Caco-2 (cell line): ENCODE data around the gene NKD1. TPM values are rescaled to one million over a fixed set of nuclear protein-coding genes. Genes with fewer than 3 reads are reported as not detected.
A peak's percentile ranks its signal among the peaks of the same experiment; 100 is the strongest.

Experiments used
- BruUV-seq: library from RNA; stranded (reverse); fragments of 400-500 nt; replicated peaks from 2 replicates; lab custom pipeline; 2021; lab: Mats Ljungman, UMichigan
- CTCF ChIA-PET: fragments of 300-600 bp; sonication (Branson Sonifier 250); formaldehyde crosslinking; loops from one replicate; lab custom pipeline; 2022; ENCODE audit warnings: antibody characterized with exemption; lab: Charles Lee
- POLR2A ChIA-PET: fragments of 300-600 bp; sonication (Branson Sonifier 250); formaldehyde crosslinking; loops from one replicate; lab custom pipeline; 2022; ENCODE audit warnings: antibody characterized with exemption; lab: Charles Lee
- DNase-seq, 2 experiments: peaks; one replicate each; pipeline versions ENCODE4 v3.0.0 to v3.0.0-alpha.2; 2020 to 2022
- H3K27me3 ChIP-seq: replicated peaks from 2 replicates; pipeline ENCODE4 v1.6.0; 2011; ENCODE audit warnings: low read length; ENCODE audit not compliant: control insufficient read depth, insufficient read depth
- H3K36me3 ChIP-seq: 2 replicates; pipeline ENCODE4 v1.5.1; 2011; ENCODE audit warnings: low read length; ENCODE audit not compliant: control insufficient read depth, insufficient read depth
- H3K4me1 ChIP-seq: fragments of 250-450 bp; sonication (Bioruptor Pico); 2 replicates; pipeline ENCODE4 v1.5.1; 2020; ENCODE audit warnings: mild to moderate bottlenecking
- H3K4me3 ChIP-seq: 2 replicates; pipeline ENCODE4 v1.5.1; 2011; ENCODE audit warnings: low read depth, mild to moderate bottlenecking, control low read depth, low read length
- H3K9me3 ChIP-seq: fragments of 250-450 bp; sonication (Bioruptor Pico); 2 replicates; pipeline ENCODE4 v1.5.1; 2020; ENCODE audit warnings: mild to moderate bottlenecking, moderate library complexity
- H3K27ac Mint-ChIP-seq: one replicate; pipeline ENCODE4 v1.8.0; 2022; ENCODE audit warnings: mixed read lengths; ENCODE audit not compliant: unreplicated experiment
- H3K27me3 Mint-ChIP-seq: one replicate; pipeline ENCODE4 v1.8.0; 2022; ENCODE audit warnings: mixed read lengths; ENCODE audit not compliant: insufficient read depth, unreplicated experiment
- H3K36me3 Mint-ChIP-seq: one replicate; pipeline ENCODE4 v1.8.0; 2022; ENCODE audit warnings: mild to moderate bottlenecking, mixed read lengths; ENCODE audit not compliant: insufficient read depth, unreplicated experiment
- H3K4me1 Mint-ChIP-seq: one replicate; pipeline ENCODE4 v1.8.0; 2022; ENCODE audit warnings: low read depth, mixed read lengths; ENCODE audit not compliant: unreplicated experiment
- H3K4me3 Mint-ChIP-seq: one replicate; pipeline ENCODE4 v1.8.0; 2022; ENCODE audit warnings: mild to moderate bottlenecking, moderate library complexity, mixed read lengths; ENCODE audit not compliant: unreplicated experiment
- H3K9me3 Mint-ChIP-seq: one replicate; pipeline ENCODE4 v1.8.0; 2022; ENCODE audit warnings: mixed read lengths; ENCODE audit not compliant: unreplicated experiment
- CTCF ChIP-seq, 2 experiments: fragments of 200-600 bp in 1 of 2; IDR thresholded peaks; 1 replicate in 1 of 2; 2 replicates in 1 of 2; pipeline versions ENCODE4 v1.5.1 to v1.8.0; 2011 to 2022; ENCODE audit warnings: antibody characterized with exemption in 1 of 2, control low read depth in 1 of 2, inconsistent platforms in 1 of 2, low read depth in 1 of 2, low read length in 1 of 2, mild to moderate bottlenecking in 1 of 2, moderate library complexity in 1 of 2; ENCODE audit not compliant: insufficient read depth in 1 of 2, severe bottlenecking in 1 of 2, unreplicated experiment in 1 of 2
- intact Hi-C: fragments of 100-400 bp; cut with micrococcal nuclease; formaldehyde crosslinking; loops from one replicate; pipeline ENCODE4 v1.10.0; 2022; ENCODE audit not compliant: unreplicated experiment
- total RNA-seq: library from RNA; stranded (reverse); gene quantifications from 2 replicates; pipeline ENCODE4 v1.2.3, GENCODE V29; 2022

Gene NKD1
- total RNA-seq, 1 experiment from 2014 or later: 54.9 TPM

GRCh38 chr16:50580180-50580798 lies 32.1 kb downstream of the NKD1 start:
- Histone ChIP-seq H3K4me1 (peaks cover 3% of the 10 kb centered on the region; the same call in 1 of the 2 replicates), H3K36me3 (no peaks in the 10 kb centered on the region), H3K4me3 (no peak overlapping the region), H3K27me3 (no peaks in the 10 kb centered on the region), H3K9me3 (no peaks in the 10 kb centered on the region)
- no peaks in the 10 kb centered on the region for H3K4me1 Mint-ChIP-seq
- H3K36me3 Mint-ChIP-seq: peaks cover 7% of the 10 kb centered on the region
- DNase-seq: no peak
- no peak overlapping the region for H3K27ac Mint-ChIP-seq
- BruUV-seq: no TSS peak
- no peaks in the 10 kb centered on the region for H3K27me3 Mint-ChIP-seq
- ChIA-PET CTCF (no interaction called here), POLR2A (no interaction called here)
- H3K9me3 Mint-ChIP-seq: no peaks in the 10 kb centered on the region
- H3K4me3 Mint-ChIP-seq: no peak overlapping the region
- intact Hi-C loops: no loop called here
- TF ChIP-seq CTCF (IDR thresholded peaks at IDR 0.05; ENCODE audit: insufficient read depth in 1 of 2, low read depth in 1 of 2, low read length in 1 of 2, severe bottlenecking in 1 of 2, unreplicated experiment in 1 of 2): no peak

GRCh38 chr16:50581845-50582244 lies 33.6 kb downstream of the NKD1 start:
- H3K9me3 ChIP-seq: no peaks in the 10 kb centered on the region

GRCh38 chr16:50583211-50583610 lies 35.0 kb downstream of the NKD1 start:
- TF ChIP-seq CTCF (IDR thresholded peaks at IDR 0.05; ENCODE audit: insufficient read depth in 1 of 2, low read depth in 1 of 2, low read length in 1 of 2, severe bottlenecking in 1 of 2, unreplicated experiment in 1 of 2): no peak
- ChIA-PET POLR2A (no interaction called here), CTCF (interaction anchor here (0.5 kb wide), 1 partner anchor 1309 kb away, joined by 4 read pairs; no protein-coding TSS in a partner anchor)
- intact Hi-C loops: no loop called here
- Mint-ChIP-seq H3K27me3 (no peaks in the 10 kb centered on the region), H3K9me3 (no peaks in the 10 kb centered on the region), H3K4me3 (no peak overlapping the region), H3K4me1 (no peaks in the 10 kb centered on the region), H3K36me3 (peaks cover 7% of the 10 kb centered on the region), H3K27ac (no peak overlapping the region)
- Histone ChIP-seq H3K4me3 (no peak overlapping the region), H3K4me1 (peaks cover 4% of the 10 kb centered on the region; the same call in 1 of the 2 replicates), H3K9me3 (no peaks in the 10 kb centered on the region), H3K36me3 (peaks cover 2% of the 10 kb centered on the region), H3K27me3 (no peaks in the 10 kb centered on the region)
- DNase-seq: no peak
- no TSS peak for BruUV-seq

More at GRCh38 chr16:50581845-50582244, 33.6 kb downstream of the NKD1 start:
- no peaks in the 10 kb centered on the region for H3K4me1 Mint-ChIP-seq
- DNase-seq: no peak
- TF ChIP-seq CTCF (IDR thresholded peaks at IDR 0.05; ENCODE audit: insufficient read depth in 1 of 2, low read depth in 1 of 2, low read length in 1 of 2, severe bottlenecking in 1 of 2, unreplicated experiment in 1 of 2): no peak
- H3K9me3 Mint-ChIP-seq: no peaks in the 10 kb centered on the region
- no peak overlapping the region for H3K4me3 Mint-ChIP-seq
- peak overlapping the region; percentile 18 for H3K27ac Mint-ChIP-seq
- H3K4me1 ChIP-seq: peaks cover 4% of the 10 kb centered on the region; the same call in 1 of the 2 replicates
- H3K4me3 ChIP-seq: no peak overlapping the region
- ChIA-PET POLR2A (no interaction called here), CTCF (interaction anchor here (1.0 to 1.2 kb wide), 2 partner anchors 207 to 225 kb away, joined by 3 to 4 read pairs; no protein-coding TSS in a partner anchor)
- peaks cover 2% of the 10 kb centered on the region; the same call in 1 of the 2 replicates for H3K36me3 ChIP-seq
- intact Hi-C loops: no loop called here
- H3K36me3 Mint-ChIP-seq: peaks cover 7% of the 10 kb centered on the region
- no TSS peak for BruUV-seq
- H3K27me3 Mint-ChIP-seq: no peaks in the 10 kb centered on the region
- H3K27me3 ChIP-seq: no peaks in the 10 kb centered on the region
